NT2/D1 (cell line): ENCODE data around the gene PUM1.

ENCODE experiments used
- SUZ12 ChIP-seq: IDR thresholded peaks from 2 replicates; pipeline ENCODE4 v1.6.1; 2011; ENCODE audit not compliant: insufficient read length, insufficient read depth; ENCODE audit errors: extremely low read depth
- YY1 ChIP-seq: IDR thresholded peaks from 2 replicates; pipeline ENCODE4 v1.6.1; 2011; ENCODE audit not compliant: insufficient read length, insufficient read depth
- ZNF274 ChIP-seq: IDR thresholded peaks from 2 replicates; pipeline ENCODE4 v1.6.1; 2011; ENCODE audit warnings: mild to moderate bottlenecking, low read depth, low read length

GRCh38 chr1:31063631-31064030, 1.9 kb downstream of the PUM1 start:
- TF ChIP-seq YY1 (no peak), SUZ12 (no peak), ZNF274 (no peak)
